HG02885 (cell line): ENCODE measurements around the gene SLC6A1.

Experiments used
- ATAC-seq: cut with Tn5 transposase; IDR thresholded peaks from one replicate; pipeline ENCODE4 v1.9.1; 2021; ENCODE audit warnings: mild to moderate bottlenecking; ENCODE audit not compliant: unreplicated experiment, poor library complexity

The SLC6A1 gene

DNA sequence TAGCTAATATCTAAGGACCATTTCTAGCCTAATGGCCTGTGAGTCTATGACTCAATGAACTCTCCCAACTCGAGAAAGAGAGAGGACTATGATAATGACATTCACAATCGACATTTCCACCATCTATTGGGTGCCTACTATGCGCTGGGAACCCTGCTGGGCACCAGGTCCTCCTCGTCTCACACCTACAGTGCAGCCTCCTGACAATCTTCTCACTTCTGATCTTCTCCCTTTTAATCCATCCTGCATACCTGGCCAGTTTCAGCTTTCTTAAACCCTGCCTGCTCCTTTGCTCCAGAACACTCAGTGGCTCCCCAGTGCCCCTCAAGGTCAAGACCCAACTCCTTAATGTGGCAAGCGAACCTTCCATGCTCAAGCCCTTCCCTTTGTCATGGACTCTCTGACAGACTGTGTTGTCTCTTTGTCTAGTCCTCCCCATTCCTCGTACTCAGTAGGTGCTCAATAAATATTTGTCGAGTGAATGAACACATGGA is 3.5 kb upstream of the SLC6A1 start:
- no peak for ATAC-seq

DNA sequence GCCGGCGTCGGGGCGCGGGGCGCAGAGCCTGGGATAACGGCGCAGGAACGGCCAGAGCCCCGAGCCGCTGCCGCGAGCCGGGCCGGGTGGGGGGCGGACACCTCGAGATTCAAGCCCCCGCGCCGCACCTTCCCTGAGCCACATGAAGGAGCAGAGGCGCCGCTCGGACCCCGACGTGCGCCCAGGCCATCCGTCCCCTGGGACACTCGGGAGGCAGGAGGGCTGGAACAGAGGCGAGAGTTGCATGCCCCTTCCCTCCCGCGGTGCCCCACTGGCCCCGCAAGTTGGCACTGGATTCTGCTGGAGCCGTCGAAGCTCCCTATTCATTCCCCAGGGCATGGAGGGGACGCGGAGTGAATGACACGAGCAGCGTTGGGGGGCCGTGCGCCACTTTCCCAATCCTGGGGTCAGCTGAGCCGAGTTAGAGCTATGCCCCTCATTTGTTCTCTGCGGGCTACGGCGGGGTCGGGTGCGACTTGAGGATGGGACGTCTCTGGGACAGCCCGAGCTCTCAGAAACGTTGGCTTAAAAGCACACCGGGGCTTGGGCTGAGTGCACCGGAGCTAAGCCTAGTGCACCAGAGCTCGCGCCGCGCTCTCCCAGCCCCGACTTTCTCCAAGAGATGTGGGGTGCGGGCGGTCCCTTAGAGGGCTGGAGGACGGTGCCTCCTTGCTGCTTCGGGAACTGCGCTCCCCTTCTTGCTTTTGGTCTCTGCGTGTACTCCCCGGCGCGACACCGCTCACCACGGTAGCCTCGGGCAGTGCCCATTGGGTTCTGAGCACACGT is 588 bp downstream of the SLC6A1 start:
- ATAC-seq = no peak

DNA sequence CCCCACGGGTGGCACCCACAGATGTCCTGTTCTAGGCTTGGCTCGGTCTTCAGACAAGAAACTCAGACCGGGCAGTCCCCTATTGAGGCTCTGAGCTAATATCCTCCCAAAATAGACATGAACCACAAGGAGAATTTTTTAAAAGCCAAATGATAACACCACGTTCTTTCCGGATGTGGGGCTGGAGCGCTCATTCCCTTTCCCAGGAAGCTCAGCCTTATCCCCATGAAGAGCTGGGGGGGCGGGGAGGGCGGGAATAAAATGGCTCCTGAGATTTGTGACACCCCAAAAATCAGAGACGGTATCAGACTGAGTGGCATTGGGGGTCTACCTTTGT is 1.1 kb downstream of the SLC6A1 start:
- ATAC-seq = no peak

- no peak for ATAC-seq
Measured at GRCh38 chr3:10994306-10994705, 1.8 kb downstream of the SLC6A1 start.

DNA sequence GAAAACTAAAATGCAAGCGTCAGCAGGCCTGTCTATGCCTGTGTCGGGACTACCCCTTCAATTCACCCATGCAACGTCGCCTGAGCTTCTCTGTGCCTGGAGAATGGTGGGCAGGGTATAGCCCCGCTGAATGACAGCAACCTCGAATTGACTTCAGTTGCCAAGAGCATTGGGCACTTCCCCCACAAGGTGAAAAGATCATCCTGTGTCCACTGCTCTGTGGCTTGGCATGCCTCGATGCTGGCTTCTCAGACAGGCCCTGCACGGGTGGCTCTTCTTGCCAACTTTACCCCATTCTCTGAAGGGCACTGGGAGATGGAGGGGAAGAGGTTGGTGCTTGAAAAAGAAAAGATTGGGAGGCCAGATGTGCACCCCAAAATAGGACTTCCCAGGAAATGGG is 3.3 kb downstream of the SLC6A1 start:
- ATAC-seq = no peak

DNA sequence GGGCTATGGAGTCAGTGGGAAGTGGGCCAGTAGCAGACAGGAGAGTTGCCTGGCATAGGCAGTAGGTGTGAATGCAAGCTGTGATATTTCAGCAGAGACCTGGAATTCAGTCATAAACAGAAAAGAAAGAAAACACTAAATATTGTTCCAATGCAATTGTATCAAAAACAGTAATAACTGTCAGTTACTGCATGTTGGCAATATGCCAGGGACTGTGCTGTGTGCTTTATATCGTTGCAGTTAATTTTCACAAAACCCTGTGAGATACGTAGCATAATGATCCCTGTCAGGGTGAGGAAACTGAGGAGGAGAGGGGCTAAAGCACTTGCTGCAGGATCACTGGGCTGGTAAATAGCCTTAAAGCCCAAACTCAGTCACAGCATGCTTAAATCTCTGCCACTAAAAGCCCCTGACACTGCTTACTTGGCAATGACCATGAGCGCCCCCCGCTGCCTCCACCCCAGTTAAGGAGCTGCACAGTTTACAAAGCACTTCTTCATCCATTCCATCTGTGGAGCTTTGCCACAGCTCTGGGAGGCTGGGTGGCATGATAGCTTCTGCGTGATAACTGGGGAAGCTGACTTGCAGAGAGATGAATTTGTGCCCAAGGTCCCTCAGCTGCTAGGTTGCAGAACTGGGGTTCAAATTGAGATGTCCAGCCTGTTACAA is 3.9 kb downstream of the SLC6A1 start:
- ATAC-seq = no peak

GRCh38 chr3:10997196-10997595 is 4.6 kb downstream of the SLC6A1 start:
- no peak for ATAC-seq

GRCh38 chr3:10998542-10998941 is 6.0 kb downstream of the SLC6A1 start:
- ATAC-seq = no peak

GRCh38 chr3:10999221-11000107 is 6.9 kb downstream of the SLC6A1 start:
- ATAC-seq = no peak

DNA sequence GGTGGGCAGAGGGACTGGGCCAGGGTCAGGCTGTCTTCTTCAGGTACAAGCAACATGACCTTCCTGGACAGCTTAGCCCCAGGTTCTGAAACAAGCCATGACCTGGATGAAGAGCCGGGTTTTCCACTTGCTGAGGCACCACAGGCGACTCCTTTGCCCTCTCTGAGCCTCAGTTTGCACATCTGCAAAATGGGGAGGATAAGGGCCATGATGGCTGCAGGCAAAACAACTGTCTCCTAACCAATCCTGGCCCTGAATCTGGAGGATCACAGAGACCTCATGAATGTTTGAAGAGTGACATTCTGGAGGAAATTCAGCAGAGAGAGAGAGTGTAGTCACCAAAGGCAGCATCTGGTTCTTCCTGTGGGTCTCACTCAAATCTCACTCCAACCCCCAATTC is 8.0 kb downstream of the SLC6A1 start:
- ATAC-seq = no peak

GRCh38 chr3:11001020-11001657 is 8.6 kb downstream of the SLC6A1 start:
- ATAC-seq = no peak

- ATAC-seq = no peak
Measured at GRCh38 chr3:11001658-11002021, 9.1 kb downstream of the SLC6A1 start.

DNA sequence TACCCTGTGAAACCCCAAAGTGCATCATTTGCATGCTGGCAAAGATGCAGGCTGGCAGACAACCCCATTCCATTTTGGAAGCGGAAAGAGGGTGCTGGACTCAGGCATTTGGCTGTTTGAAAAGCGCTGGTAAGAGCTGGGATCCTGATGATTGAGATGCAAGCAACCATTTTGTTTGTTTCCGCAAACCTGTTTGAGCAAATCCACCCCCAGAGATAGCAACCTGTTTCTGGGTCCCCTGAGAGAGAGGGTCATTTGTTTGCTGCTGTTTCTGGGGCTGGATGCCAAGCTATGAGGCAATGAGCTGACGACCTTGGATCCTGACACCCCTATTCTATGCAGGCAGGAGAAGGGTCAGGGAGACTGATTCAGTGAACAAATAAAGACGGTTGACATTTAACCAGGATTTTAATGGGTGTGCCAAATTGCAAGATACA is 9.8 kb downstream of the SLC6A1 start:
- ATAC-seq = no peak

- no peak for ATAC-seq
Measured at GRCh38 chr3:11004563-11004962, 12.0 kb downstream of the SLC6A1 start.

DNA sequence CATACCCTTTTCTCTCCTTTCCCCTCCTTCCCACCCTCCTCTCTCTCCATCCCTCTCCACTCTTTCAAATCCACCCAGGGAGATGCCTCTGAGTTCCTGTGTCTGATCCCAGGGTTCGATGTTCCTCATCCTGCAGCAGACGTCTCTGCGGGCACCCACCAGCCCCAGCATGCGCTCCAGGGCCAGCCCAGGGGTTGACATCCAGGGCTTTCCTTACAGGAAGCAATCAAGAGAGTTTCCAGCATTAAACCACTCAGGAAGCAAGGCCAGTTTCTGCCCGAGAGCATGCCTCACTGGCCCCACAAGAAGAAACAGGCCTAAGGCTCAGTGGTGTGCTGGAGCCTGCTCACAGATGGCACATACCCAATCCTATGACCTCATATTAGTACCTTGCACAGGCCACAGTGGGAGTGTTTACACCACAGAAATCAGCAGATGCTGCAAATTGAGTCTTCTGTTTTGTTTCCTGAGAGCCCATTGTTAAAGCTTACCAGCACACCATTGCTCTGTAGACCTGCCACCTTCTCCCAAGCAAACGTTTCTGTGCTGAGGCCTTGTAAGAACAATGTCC is 13.2 kb downstream of the SLC6A1 start:
- no peak for ATAC-seq

- ATAC-seq = no peak
Measured at GRCh38 chr3:11006986-11007933, 14.7 kb downstream of the SLC6A1 start.

DNA sequence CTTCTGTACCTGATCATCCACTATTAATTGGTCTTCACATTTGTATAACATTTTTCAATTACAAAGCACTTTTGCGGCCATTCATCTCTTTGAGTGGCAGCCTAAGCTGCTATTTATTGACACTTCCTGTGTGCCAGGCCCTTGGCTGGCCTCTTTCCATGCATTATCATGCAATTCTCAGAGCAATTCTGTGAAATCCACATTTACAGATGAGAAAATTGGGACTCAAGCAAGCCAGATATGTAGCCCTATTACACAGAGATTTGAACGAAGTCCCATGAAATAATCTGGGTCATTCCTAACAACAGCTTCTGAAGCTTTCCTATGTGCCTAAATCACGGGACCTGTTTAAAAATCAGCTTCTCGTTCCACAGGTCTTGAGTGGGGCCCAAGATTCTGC is 17.4 kb downstream of the SLC6A1 start:
- no peak for ATAC-seq

GRCh38 chr3:11010426-11011165 is 18.0 kb downstream of the SLC6A1 start:
- ATAC-seq = no peak
